Trophoblast cell (in vitro differentiated cells and primary cell): ENCODE results near the gene NCAM1.

Experiments used
- DNase-seq, 2 donors: peaks; one replicate each; pipeline ENCODE4 v3.0.0-alpha.2; 2016
- H2AFZ ChIP-seq: 2 replicates; pipeline ENCODE4 v1.6.1; 2013; ENCODE audit warnings: low read length, moderate library complexity, mild to moderate bottlenecking; ENCODE audit not compliant: insufficient read depth, poor library complexity
- H2AK5ac ChIP-seq: 2 replicates; pipeline ENCODE4 v1.6.1; 2013; ENCODE audit warnings: mild to moderate bottlenecking, low read length
- H2BK120ac ChIP-seq: 2 replicates; pipeline ENCODE4 v1.6.1; 2013; ENCODE audit warnings: low read length, mild to moderate bottlenecking, moderate library complexity; ENCODE audit not compliant: insufficient read depth, poor library complexity
- H2BK12ac ChIP-seq: 2 replicates; pipeline ENCODE4 v1.6.1; 2013; ENCODE audit warnings: mild to moderate bottlenecking, low read length, moderate library complexity
- H2BK5ac ChIP-seq: 2 replicates; pipeline ENCODE4 v1.6.1; 2013; ENCODE audit warnings: low read length, low read depth, moderate library complexity, mild to moderate bottlenecking; ENCODE audit not compliant: poor library complexity
- H3K14ac ChIP-seq: 2 replicates; pipeline ENCODE4 v1.6.1; 2013; ENCODE audit warnings: mild to moderate bottlenecking, low read length
- H3K18ac ChIP-seq: 2 replicates; pipeline ENCODE4 v1.6.1; 2013; ENCODE audit warnings: mild to moderate bottlenecking, low read length
- H3K23ac ChIP-seq: 2 replicates; pipeline ENCODE4 v1.6.1; 2013; ENCODE audit warnings: low read length
- H3K27ac ChIP-seq: 2 replicates; pipeline ENCODE4 v1.5.1; 2013; ENCODE audit warnings: low read depth, mild to moderate bottlenecking, inconsistent platforms, low read length, moderate library complexity
- H3K27me3 ChIP-seq: 2 replicates; pipeline ENCODE4 v1.6.1; 2013; ENCODE audit warnings: inconsistent platforms, mild to moderate bottlenecking, low read length, moderate library complexity; ENCODE audit not compliant: insufficient read depth
- H3K36me3 ChIP-seq, 2 experiments: 1 replicate in 1 of 2; 2 replicates in 1 of 2; pipeline ENCODE4 v1.6.1; 2013; ENCODE audit warnings: low read length in 2 of 2, mild to moderate bottlenecking in 2 of 2, moderate library complexity in 1 of 2; ENCODE audit not compliant: insufficient read depth in 2 of 2, control insufficient read depth in 1 of 2
- H3K4ac ChIP-seq: 2 replicates; pipeline ENCODE4 v1.6.1; 2013; ENCODE audit warnings: low read depth, mild to moderate bottlenecking, low read length, moderate library complexity
- H3K4me1 ChIP-seq, 2 experiments: 1 replicate in 1 of 2; 2 replicates in 1 of 2; pipeline ENCODE4 v1.6.1; 2013; ENCODE audit warnings: low read length in 2 of 2, mild to moderate bottlenecking in 2 of 2, moderate library complexity in 1 of 2; ENCODE audit not compliant: insufficient read depth in 2 of 2, control insufficient read depth in 1 of 2
- H3K4me2 ChIP-seq: 2 replicates; pipeline ENCODE4 v1.6.1; 2013; ENCODE audit warnings: inconsistent platforms, mild to moderate bottlenecking, low read length, moderate library complexity
- H3K4me3 ChIP-seq: 2 replicates; pipeline ENCODE4 v1.5.1; 2013; ENCODE audit warnings: mild to moderate bottlenecking, low read depth, low read length, inconsistent platforms
- H3K79me1 ChIP-seq: one replicate; pipeline ENCODE4 v1.6.1; 2013; ENCODE audit warnings: low read length
- H3K79me2 ChIP-seq: 2 replicates; pipeline ENCODE4 v1.6.1; 2013; ENCODE audit warnings: low read length, mild to moderate bottlenecking; ENCODE audit not compliant: control insufficient read depth, insufficient read depth, poor library complexity
- H3K9ac ChIP-seq: 2 replicates; pipeline ENCODE4 v1.6.1; 2013; ENCODE audit warnings: mild to moderate bottlenecking, low read length
- H3K9me3 ChIP-seq: 2 replicates; pipeline ENCODE4 v1.6.1; 2013; ENCODE audit warnings: low read depth, mild to moderate bottlenecking, control low read depth, inconsistent platforms, low read length; ENCODE audit not compliant: insufficient read depth
- H4K12ac ChIP-seq: 2 replicates; pipeline ENCODE4 v1.6.1; 2013; ENCODE audit warnings: low read depth, mild to moderate bottlenecking, low read length, moderate library complexity
- H4K8ac ChIP-seq: 2 replicates; pipeline ENCODE4 v1.6.1; 2013; ENCODE audit warnings: low read depth, mild to moderate bottlenecking, low read length, moderate library complexity
- H4K91ac ChIP-seq: one replicate; pipeline ENCODE4 v1.6.1; 2013; ENCODE audit warnings: low read depth, mild to moderate bottlenecking, low read length, moderate library complexity
- WGBS: extraction: QIAGEN DNeasy Blood & Tissue Kit; methylation state at CpG from one replicate; pipeline ENCODE4 v1.1.7; 2013; ENCODE audit warnings: missing lambda C conversion rate; ENCODE audit not compliant: insufficient read length, insufficient coverage; ENCODE audit errors: extremely low coverage; 5-methylcytosine and 5-hydroxymethylcytosine counted together

NCAM1 gene

DNA sequence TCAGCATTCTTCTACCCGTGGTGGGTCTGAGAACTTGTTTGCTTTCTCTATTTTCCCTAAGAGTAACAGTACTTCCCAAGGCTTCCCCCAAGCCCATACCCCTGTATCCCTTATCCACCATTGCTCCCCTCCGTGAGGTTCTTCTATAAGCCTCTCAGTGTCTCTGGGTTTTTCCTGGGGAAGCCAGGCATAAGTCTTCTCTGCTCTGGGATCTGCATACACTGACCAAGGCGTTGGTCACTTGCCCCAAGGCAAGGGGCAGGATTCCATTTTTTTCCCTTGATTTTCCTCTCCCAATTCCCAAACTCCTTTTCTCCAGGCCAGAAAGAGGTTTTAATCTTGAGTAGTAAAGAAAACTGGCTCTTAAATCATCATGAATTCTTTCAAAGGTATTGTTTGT is 27.2 kb upstream of the NCAM1 start:
- Histone ChIP-seq H2BK120ac (no peak overlapping the region), H3K9ac (no peak overlapping the region), H3K4ac (no peak overlapping the region), H3K14ac (no peak overlapping the region), H2AK5ac (no peak overlapping the region), H3K9me3 (no peaks in the 10 kb centered on the region), H2BK5ac (no peak overlapping the region), H3K18ac (no peak overlapping the region), H3K4me2 (no peak overlapping the region), H2AFZ (no peak overlapping the region), H4K8ac (no peak overlapping the region), H3K27ac (no peak overlapping the region), H2BK12ac (no peak overlapping the region), H3K36me3 (no peaks in the 10 kb centered on the region), H4K91ac (no peak overlapping the region), H3K23ac (no peak overlapping the region), H3K4me3 (no peak overlapping the region), H3K79me2 (no peaks in the 10 kb centered on the region), H3K4me1 (no peaks in the 10 kb centered on the region), H3K79me1 (no peaks in the 10 kb centered on the region), H3K27me3 (no peaks in the 10 kb centered on the region), H4K12ac (no peak overlapping the region)
- no peak for DNase-seq
- WGBS = no CpG with 5 or more reads among the region's 3 CpGs

DNA sequence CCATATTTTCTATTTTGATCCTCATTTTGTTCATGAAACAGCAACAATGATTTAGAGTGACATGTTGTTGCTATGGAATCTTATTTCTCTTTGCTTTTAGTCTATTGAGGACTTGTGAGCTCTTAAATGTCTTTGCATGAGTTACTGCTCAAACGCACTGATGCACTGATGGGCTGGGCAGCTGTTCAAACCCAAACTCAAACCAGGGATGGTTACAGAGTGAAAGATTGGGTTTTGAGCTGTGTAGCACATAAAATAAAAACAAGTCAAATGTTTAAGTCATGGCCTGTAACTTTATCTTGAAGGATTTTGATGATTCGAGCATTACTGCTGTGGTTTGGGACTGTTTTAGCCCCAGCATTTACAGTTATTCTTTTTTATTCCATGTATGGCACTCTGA is 20.1 kb upstream of the NCAM1 start:
- H3K4me2 ChIP-seq = no peak overlapping the region
- no peak overlapping the region for H3K18ac ChIP-seq
- H2AFZ ChIP-seq = no peak overlapping the region
- H2AK5ac ChIP-seq = no peak overlapping the region
- no peaks in the 10 kb centered on the region for H3K27me3 ChIP-seq
- H3K4me1 ChIP-seq = no peaks in the 10 kb centered on the region
- H3K79me2 ChIP-seq = no peaks in the 10 kb centered on the region
- no peak overlapping the region for H3K23ac ChIP-seq
- no peaks in the 10 kb centered on the region for H3K36me3 ChIP-seq
- no peak overlapping the region for H3K4ac ChIP-seq
- H4K91ac ChIP-seq = no peak overlapping the region
- H3K9me3 ChIP-seq = no peaks in the 10 kb centered on the region
- DNase-seq = no peak
- no peak overlapping the region for H3K14ac ChIP-seq
- no peak overlapping the region for H3K4me3 ChIP-seq
- no peak overlapping the region for H4K8ac ChIP-seq
- no peak overlapping the region for H3K27ac ChIP-seq
- H2BK5ac ChIP-seq = no peak overlapping the region
- H4K12ac ChIP-seq = no peak overlapping the region
- no CpG with 5 or more reads among the region's 2 CpGs for WGBS
- no peak overlapping the region for H2BK120ac ChIP-seq
- no peak overlapping the region for H3K9ac ChIP-seq
- no peaks in the 10 kb centered on the region for H3K79me1 ChIP-seq
- H2BK12ac ChIP-seq = no peak overlapping the region

DNA sequence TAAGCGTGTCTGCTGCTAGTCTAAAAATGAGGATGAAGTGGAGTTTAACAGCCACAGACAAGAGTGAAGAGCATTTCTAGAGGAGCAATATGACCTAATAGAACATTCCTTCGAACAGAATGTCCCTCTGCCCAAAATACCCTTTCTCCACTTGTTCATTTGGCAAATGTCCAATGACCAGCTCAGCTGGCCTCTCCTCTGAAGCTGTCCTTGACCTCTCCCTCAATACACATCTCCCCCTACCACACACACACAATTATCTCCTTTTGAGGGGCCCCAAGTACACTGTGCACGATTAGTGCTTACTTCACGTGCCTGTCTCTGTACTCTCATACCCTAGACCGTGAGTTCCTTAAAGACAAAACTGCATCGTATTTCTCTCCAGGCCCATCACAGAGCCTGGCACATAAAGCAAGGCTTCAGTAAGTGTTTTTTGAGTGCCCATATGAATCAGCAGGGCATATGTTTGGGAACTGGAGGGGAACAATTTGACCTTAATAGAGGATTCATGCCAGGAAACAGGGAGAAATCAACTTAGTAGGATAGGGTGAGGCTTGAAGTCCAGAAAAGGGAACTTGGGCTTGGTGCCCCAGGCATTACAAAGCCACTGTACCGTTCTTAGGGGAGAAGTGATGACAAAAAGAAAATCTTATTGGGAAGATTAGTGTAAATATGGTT is 18.1 kb upstream of the NCAM1 start:
- no peaks in the 10 kb centered on the region for H3K79me1 ChIP-seq
- H3K4me3 ChIP-seq = no peak overlapping the region
- no peak overlapping the region for H2AFZ ChIP-seq
- no peaks in the 10 kb centered on the region for H3K4me1 ChIP-seq
- H3K36me3 ChIP-seq = no peaks in the 10 kb centered on the region
- H3K9ac ChIP-seq = no peak overlapping the region
- no peak overlapping the region for H3K18ac ChIP-seq
- H3K79me2 ChIP-seq = no peaks in the 10 kb centered on the region
- H3K14ac ChIP-seq = no peak overlapping the region
- H4K8ac ChIP-seq = no peak overlapping the region
- no peak overlapping the region for H4K12ac ChIP-seq
- no peak overlapping the region for H3K4ac ChIP-seq
- no CpG with 5 or more reads among the region's 7 CpGs for WGBS
- no peaks in the 10 kb centered on the region for H3K27me3 ChIP-seq
- DNase-seq = no peak
- H2BK12ac ChIP-seq = no peak overlapping the region
- H2BK120ac ChIP-seq = no peak overlapping the region
- no peak overlapping the region for H2AK5ac ChIP-seq
- no peaks in the 10 kb centered on the region for H3K9me3 ChIP-seq
- no peak overlapping the region for H3K23ac ChIP-seq
- H2BK5ac ChIP-seq = no peak overlapping the region
- no peak overlapping the region for H3K27ac ChIP-seq
- no peak overlapping the region for H4K91ac ChIP-seq
- H3K4me2 ChIP-seq = no peak overlapping the region

- Histone ChIP-seq H2AK5ac (no peak overlapping the region), H4K8ac (no peak overlapping the region), H4K12ac (no peak overlapping the region), H3K4me1 (no peaks in the 10 kb centered on the region), H3K9ac (no peak overlapping the region), H3K9me3 (no peaks in the 10 kb centered on the region), H2AFZ (no peak overlapping the region), H3K36me3 (no peaks in the 10 kb centered on the region), H3K4me2 (no peak overlapping the region), H2BK120ac (no peak overlapping the region), H3K4me3 (no peak overlapping the region), H3K27me3 (no peaks in the 10 kb centered on the region), H3K4ac (no peak overlapping the region), H3K27ac (no peak overlapping the region), H3K18ac (no peak overlapping the region), H3K79me2 (no peaks in the 10 kb centered on the region), H3K14ac (no peak overlapping the region), H4K91ac (no peak overlapping the region), H2BK12ac (no peak overlapping the region), H2BK5ac (no peak overlapping the region), H3K23ac (no peak overlapping the region), H3K79me1 (no peaks in the 10 kb centered on the region)
- no peak for DNase-seq
- WGBS = no CpG with 5 or more reads among the region's 3 CpGs
These were observed 14.4 kb upstream of the NCAM1 start for GRCh38 chr11:112946866-112947265.
